Measurements from ENCODE around the gene LMO3. TPM values are rescaled to one million over a fixed set of nuclear protein-coding genes. Genes with fewer than 3 reads are reported as not detected.

LMO3 gene
- 0.26 and 3.3 TPM in 2 replicates for total RNA-seq

DNA sequence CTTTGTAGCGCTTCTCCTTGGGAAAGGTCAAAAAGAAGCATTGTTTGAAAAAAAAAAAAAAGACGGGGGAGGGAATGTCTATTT is at the start of gene LMO3:
LMO3 (minus strand) TSS at position 46 of the 84 bp plus-strand sequence. CDS start 5,302 bp downstream, outside the sequence.
- Histone ChIP-seq H3K36me3 (ENCODE audit: control insufficient read depth, insufficient read depth, low read length) (no peaks in the 10 kb centered on the region), H3K27me3 (ENCODE audit: control insufficient read depth, insufficient read depth, low read length) (no peaks in the 10 kb centered on the region), H3K4me3 (ENCODE audit: low read depth, low read length) (peak within 1 kb of the TSS; percentile 60)
- FAIRE-seq (no peak), DNase-seq (ENCODE audit: low read depth) (no peak)
- no peak for TF ChIP-seq CTCF (IDR thresholded peaks at IDR 0.05; ENCODE audit: insufficient read depth, low read length, severe bottlenecking)

DNA sequence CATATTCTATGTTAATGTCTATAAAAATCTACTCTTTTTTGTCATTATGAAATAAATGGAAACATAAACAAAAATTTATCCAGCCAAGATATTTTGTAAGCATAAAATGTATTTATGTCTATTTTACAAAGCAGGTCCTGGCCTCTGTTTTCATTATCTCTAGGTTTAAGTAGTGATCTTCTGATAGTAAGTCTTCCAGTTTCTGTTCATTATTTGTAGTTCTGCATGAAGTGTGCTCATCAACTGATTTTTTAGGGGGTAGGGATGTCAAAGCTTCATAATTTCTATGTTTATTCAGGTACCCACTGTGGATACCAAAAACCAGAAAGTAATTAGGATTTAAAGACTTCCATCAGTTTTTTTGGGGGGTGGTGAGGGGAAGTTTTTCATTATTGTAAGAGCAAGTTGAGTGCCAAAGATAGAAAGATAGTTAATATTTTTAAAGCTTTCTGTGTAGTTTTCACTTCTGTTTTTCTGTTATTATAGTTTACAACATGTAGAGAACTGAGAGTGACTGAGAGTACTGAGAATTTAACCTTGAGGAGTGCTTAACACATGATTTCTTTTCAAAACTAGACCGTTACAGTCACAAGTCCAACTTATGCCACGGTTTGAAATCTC is 30.6 kb upstream of the LMO3 start:
- DNase-seq (ENCODE audit: low read depth) = no peak
- Histone ChIP-seq H3K27me3 (ENCODE audit: control insufficient read depth, insufficient read depth, low read length) (no peaks in the 10 kb centered on the region), H3K4me3 (ENCODE audit: low read depth, low read length) (no peak overlapping the region), H3K36me3 (ENCODE audit: control insufficient read depth, insufficient read depth, low read length) (no peaks in the 10 kb centered on the region)
- no peak for FAIRE-seq
- TF ChIP-seq CTCF (IDR thresholded peaks at IDR 0.05; ENCODE audit: insufficient read depth, low read length, severe bottlenecking) = no peak

DNA sequence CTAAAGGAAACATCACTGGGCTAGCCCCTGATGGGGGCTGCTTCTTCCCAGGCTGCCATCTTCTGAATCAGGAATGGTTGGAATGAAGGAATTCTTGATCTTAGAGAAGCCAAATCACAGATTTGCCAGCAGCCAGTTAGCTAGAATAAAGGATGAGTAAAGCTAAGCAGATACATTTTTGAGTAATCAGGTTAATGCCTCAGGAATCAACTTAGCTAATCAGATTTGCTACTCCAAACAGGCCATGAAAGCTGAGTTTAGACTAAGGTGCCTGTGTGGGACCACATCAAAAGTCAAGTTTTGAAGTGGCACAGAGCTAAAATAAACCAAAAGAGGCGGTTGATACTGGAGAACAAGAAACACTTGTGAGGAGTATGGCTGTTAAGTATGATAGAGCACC is 28.8 kb upstream of the LMO3 start:
- TF ChIP-seq CTCF (IDR thresholded peaks at IDR 0.05; ENCODE audit: insufficient read depth, low read length, severe bottlenecking) = no peak
- H3K36me3 ChIP-seq (ENCODE audit: control insufficient read depth, insufficient read depth, low read length) = no peaks in the 10 kb centered on the region
- H3K27me3 ChIP-seq (ENCODE audit: control insufficient read depth, insufficient read depth, low read length) = no peaks in the 10 kb centered on the region
- no peak overlapping the region for H3K4me3 ChIP-seq (ENCODE audit: low read depth, low read length)
- DNase-seq (ENCODE audit: low read depth) (no peak), FAIRE-seq (no peak)

DNA sequence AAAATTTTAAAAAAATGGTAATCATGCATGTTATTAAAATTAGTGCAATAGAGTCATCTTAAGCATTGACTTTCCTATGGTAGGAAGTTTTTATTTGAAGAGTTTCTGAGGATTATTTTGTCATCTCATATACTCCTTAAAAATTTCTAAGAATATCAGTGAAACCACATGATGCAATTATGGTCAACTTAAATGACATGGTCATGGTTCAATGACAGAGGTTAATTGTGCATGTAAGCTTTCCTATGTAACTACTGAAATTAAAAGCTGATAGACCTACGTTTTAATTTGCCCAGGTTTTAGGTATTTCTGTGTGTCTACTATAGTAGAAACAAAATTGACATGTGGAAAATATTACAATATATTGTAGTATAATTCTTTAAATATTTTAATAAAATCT is 21.0 kb upstream of the LMO3 start:
- no peak for FAIRE-seq
- no peak overlapping the region for H3K4me3 ChIP-seq (ENCODE audit: low read depth, low read length)
- no peaks in the 10 kb centered on the region for H3K27me3 ChIP-seq (ENCODE audit: control insufficient read depth, insufficient read depth, low read length)
- no peaks in the 10 kb centered on the region for H3K36me3 ChIP-seq (ENCODE audit: control insufficient read depth, insufficient read depth, low read length)
- no peak for TF ChIP-seq CTCF (IDR thresholded peaks at IDR 0.05; ENCODE audit: insufficient read depth, low read length, severe bottlenecking)
- no peak for DNase-seq (ENCODE audit: low read depth)

DNA sequence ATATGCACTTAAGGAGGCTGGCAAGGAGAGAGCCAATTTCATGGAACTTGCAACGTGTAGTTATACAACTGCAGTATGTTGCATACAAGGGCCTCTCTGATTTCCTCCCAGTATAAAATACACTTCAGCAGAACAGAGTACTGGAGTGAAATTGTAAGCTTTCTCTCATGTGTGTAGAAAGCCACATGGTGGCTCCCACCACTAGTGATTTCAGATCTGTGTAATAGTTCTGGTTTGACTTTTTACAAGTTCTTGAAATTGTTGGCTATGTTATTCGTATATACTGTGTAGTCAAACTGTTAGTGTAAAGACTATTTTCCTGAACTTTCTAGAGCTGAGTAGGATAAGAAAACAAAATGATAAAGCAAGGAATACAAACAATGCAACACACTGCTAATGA is 16.4 kb upstream of the LMO3 start:
- Histone ChIP-seq H3K36me3 (ENCODE audit: control insufficient read depth, insufficient read depth, low read length) (no peaks in the 10 kb centered on the region), H3K27me3 (ENCODE audit: control insufficient read depth, insufficient read depth, low read length) (no peaks in the 10 kb centered on the region), H3K4me3 (ENCODE audit: low read depth, low read length) (no peak overlapping the region)
- no peak for FAIRE-seq
- DNase-seq (ENCODE audit: low read depth) = no peak
- TF ChIP-seq CTCF (IDR thresholded peaks at IDR 0.05; ENCODE audit: insufficient read depth, low read length, severe bottlenecking) = no peak

DNA sequence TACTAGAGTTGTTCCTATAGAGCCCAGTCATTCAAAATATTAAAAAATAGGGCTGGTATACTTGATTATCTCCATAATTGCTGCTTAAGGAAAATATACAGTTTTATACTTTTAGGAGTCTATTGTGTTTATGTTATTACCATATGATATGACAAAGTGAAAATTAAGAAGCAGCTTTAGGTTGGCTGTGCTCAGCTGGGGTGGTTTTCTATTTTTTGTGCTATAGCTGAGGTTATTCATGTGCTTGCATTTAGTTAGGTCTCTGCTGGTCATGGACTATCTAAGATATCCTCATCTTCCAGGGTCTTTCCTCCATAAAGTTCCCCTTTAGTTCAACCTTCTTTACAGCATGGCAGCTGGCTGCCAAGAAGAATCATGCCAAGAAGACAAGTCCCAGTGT is 13.6 kb upstream of the LMO3 start:
- Histone ChIP-seq H3K27me3 (ENCODE audit: control insufficient read depth, insufficient read depth, low read length) (no peaks in the 10 kb centered on the region), H3K4me3 (ENCODE audit: low read depth, low read length) (no peak overlapping the region), H3K36me3 (ENCODE audit: control insufficient read depth, insufficient read depth, low read length) (no peaks in the 10 kb centered on the region)
- no peak for DNase-seq (ENCODE audit: low read depth)
- FAIRE-seq = no peak
- no peak for TF ChIP-seq CTCF (IDR thresholded peaks at IDR 0.05; ENCODE audit: insufficient read depth, low read length, severe bottlenecking)

Measured in bronchial epithelial cell (primary cell).